ENCODE measurements around the gene DSCAML1.
"Not testable (repeated sequence)": the region's sequence is repeated elsewhere in the genome, so short reads cannot be mapped to it uniquely, and the experiment has no call there.

The DSCAML1 gene

DNA sequence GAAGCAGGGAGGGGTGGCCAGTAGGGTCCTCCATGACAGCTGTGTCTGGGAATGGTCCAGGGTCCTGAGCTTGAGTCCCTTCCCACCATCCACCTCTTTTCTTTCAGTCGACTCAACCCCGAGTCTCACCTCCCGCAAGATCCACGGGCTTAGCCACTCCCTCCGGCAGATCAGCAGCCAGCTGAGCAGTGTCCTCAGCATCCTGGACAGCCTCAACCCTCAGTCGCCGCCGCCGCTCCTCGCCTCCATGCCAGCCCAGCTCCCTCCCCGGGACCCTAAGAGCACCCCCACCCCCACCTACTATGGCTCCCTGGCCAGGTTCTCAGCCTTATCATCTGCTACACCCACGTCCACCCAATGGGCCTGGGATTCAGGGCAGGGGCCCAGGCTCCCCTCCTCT lies 387.5 kb downstream of the DSCAML1 start:
- no peak for DNase-seq (ENCODE audit: low spot score)

DNA sequence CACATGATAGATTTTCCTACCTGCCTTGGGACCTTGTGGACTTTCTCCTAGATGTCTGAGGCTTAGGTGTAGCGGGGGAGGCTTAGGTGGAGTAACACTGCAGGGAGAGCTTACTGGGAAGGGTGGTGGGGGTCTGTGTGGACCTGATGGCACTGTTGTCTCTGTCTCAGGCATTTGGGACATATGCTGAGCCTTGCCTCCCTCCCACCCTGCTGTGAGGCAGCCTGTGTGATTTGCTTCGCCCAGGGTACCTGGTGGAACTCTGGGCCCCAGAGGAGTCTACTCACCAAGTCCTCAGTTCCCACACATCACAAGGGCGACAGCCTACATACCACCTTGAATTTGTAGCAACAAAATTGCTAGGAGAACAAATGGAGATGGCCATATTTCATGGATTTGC lies 388.7 kb downstream of the DSCAML1 start:
- DNase-seq (ENCODE audit: low spot score): no peak

DNA sequence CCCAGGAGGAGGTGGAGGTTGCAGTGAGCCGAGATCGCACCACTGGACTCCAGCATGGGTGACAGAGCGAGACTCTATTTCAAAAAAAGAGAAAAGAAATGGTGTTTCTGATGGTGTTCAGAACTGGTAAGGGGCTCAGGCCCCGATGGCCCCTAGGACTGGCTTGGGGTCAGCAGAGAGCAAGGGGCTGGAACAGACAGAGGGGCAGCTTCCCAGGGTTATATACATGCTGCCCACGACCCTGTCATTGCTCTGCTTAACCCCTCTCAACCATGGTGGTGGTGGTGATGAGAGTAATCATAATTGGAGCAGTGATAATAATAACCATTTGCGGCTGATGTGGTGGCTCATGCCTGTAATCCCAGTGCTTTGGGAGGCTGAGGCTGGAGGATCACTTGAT lies 390.0 kb downstream of the DSCAML1 start:
- DNase-seq (ENCODE audit: low spot score): no peak

DNA sequence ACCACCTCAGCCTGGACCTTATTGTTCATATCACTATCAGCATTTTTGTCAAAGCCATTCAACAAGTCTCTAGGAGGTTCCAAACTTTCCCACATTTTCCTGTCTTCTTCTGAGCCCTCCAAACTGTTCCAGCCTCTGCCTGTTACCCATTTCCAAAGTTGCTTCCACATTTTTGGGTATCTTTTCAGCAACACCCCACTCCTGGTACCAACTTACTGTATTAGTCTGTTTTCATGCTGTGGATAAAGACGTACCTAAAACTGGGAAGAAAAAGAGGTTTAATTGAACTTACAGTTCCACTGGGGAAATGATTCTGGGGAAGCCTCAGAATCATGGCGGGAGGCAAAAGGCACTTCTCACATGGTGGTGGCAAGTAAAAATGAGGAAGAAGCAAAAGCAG lies 391.1 kb downstream of the DSCAML1 start:
- not testable (repeated sequence) for DNase-seq (ENCODE audit: low spot score)

DNA sequence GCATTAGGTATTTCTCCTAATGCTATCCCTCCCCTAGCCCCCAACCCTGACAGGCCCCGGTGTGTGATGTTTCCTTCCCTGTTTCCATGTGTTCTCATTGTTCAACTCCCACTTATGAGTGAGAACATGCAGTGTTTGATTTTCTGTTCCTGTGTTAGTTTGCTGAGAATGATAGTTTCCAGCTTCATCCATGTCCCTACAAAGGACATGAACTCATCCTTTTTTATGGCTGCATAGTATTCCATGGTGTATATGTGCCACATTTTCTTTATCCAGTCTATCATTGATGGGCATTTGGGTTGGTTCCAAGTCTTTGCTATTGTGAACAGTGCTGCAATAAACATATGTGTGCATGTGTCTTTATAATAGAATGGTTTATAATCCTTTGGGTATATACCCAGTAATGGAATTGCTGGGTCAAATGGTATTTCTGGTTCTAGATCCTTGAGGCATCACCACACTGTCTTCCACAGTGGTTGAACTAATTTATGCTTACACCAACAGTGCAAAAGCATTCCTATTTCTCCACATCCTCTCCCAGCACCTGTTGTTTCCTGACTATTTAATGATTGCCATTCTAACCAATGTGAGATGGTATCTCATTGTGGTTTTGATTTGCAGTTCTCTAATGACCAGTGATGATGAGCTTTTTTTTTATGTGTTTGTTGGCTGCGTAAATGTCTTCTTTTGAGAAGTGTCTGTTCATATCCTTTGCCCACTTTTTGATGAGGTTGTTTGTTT lies 397.7 kb downstream of the DSCAML1 start:
- DNase-seq (ENCODE audit: low spot score): not testable (repeated sequence)

DNA sequence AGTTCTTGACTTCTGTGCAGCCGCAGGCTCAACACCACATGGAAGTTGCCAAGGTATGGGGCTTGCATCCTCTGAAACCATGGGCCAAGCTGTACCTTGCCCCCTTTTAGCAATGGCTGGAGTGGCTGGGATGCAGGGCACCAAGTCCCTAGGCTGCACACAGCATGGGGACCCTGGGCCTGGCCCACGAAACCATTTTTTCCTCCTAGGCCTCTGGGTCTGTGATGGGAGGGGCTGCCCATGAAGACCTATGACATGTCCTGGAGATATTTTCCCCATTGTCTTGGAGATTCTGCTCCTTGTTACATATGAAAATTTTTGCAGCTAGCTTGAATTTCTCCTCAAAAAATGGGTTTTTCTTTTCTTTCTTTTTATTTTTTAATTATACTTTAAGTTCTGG lies 398.4 kb downstream of the DSCAML1 start:
- DNase-seq (ENCODE audit: low spot score): not testable (repeated sequence)

DNA sequence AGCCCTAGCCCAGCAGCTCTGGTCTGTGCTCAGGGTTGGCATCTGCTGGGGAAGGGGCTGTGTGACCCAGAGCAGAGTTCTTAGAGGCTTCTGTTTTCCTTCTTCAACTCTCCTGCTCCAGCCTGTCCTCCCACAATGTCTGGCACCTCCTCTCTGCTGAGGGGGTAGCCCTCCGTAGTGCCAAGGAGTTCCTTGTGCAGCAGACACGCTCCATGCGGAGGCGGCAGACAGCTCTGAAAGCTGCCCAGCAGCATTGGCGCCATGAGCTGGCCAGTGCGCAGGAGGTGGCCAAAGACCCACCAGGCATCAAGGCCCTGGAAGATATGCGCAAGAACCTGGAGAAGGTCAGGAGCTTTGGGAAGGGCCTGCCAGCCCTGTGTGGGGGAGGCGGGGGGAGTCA lies 400.0 kb downstream of the DSCAML1 start:
- DNase-seq (ENCODE audit: low spot score): no peak

DNA sequence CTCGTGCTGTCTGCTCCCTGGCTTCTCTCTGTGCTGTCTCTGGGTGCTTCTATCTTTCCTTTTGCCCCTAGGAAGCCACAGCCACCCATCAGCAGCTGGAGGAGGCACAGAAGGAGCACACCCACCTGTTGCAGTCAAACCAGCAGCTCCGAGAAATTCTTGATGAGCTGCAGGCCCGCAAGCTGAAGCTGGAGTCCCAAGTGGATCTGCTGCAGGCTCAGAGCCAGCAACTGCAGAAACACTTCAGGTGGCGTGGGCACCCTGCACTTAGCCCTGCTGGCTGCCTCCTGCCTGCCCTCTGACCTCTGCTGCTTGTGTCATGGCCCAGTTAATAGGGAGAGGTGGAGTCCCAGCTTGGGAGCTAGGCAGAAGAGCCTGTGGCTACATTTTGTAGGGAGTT lies 401.5 kb downstream of the DSCAML1 start:
- DNase-seq (ENCODE audit: low spot score): no peak

DNA sequence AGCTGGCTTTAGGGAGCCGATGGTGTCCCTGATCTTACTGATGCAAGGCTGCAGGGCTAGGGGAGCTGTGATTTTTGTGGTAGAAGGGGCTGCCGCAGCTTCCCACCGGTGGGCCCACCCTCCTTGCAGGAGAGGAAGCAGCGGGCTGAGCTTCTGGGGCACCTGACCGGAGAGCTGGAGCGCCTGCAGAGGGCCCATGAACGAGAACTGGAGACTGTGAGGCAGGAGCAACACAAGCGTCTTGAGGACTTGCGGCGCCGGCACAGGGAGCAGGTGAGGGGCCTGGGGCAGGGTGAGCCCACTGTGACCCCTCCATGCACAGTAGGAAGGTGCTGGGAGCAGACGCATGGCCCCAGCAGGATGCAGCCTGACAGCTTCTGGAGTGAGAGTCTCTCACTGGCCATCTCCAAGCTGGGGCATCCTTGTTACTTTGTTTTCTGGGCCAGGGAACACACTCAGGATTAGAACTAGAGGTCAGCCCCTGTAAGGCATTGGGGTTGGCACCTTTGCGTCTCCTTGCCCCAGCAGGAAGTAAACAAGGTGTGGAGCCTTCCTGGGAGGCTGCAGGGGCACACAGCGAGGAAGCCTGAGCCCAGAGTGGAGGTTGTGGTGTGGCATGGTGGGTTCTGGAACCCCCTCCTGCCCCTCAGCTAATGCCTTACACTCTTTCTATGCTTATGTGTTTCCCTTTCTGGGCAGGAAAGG lies 402.6 kb downstream of the DSCAML1 start:
- no peak for DNase-seq (ENCODE audit: low spot score)

DNA sequence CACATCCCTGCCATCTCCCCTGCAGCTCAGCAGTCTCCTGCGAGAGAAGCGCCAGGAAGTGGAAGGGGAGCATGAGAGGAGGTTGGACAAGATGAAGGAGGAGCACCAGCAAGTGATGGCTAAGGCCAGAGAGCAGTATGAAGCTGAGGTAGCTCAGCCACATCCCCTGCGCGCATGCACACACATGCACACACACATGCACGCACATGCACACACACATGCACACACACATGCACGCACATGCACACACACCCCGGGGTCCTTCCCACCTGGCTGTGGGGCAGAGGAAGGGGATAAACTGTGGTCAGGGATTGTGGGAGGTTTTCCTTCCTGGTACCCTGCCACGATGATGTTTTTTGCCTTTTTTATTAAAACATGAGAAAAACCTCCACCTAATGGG lies 404.0 kb downstream of the DSCAML1 start:
- no peak for DNase-seq (ENCODE audit: low spot score)

DNA sequence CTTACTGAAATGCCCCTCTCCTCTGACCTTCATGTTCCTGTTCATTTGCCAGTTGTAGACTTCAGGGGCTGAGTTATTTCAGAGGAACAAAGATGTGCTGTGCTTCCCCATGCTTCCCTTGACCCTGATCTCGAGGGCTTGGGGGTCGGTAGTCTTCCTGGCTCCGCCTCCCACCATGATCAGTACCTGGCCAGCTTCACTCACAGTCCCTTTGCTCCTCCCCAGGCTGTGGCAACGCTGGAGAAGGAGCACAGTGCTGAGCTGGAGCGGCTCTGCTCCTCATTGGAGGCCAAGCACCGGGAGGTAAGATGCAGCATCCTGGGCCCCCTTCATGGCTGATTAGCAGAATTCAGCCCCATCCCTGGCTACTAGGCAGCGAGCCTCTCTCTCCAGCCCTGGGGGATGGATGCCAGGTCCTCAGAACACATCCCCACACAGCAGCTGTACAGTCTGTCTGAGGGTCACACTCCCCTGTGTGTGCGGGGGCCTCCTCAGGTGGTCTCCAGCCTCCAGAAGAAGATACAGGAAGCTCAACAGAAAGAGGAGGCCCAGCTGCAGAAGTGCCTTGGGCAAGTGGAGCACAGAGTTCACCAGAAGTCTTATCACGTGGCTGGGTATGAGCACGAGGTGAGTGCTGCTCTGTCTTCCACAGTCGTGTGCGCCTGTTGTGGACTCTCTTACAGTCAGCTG lies 404.9 kb downstream of the DSCAML1 start:
- no peak for DNase-seq (ENCODE audit: low spot score)

DNA sequence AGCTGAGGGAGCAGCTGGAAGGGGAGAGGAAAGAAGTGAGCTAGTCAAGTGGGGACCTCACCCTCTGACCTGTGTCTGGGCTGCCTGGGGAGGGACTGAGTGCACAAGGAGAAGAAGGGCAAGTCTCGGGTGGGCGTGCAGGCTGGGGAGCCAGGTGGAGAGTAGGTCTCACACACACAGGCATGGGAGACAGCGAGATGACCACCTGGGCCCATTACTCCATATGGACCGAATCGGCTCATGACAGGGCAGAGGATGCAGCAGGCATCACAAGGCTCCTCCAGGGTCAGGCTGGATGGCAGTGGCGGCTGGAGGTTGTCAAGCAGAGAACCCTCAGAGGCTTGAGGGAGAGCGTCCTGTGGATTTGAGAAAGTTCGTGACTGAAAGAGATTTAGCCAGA lies 405.8 kb downstream of the DSCAML1 start:
- DNase-seq (ENCODE audit: low spot score): no peak

DNA sequence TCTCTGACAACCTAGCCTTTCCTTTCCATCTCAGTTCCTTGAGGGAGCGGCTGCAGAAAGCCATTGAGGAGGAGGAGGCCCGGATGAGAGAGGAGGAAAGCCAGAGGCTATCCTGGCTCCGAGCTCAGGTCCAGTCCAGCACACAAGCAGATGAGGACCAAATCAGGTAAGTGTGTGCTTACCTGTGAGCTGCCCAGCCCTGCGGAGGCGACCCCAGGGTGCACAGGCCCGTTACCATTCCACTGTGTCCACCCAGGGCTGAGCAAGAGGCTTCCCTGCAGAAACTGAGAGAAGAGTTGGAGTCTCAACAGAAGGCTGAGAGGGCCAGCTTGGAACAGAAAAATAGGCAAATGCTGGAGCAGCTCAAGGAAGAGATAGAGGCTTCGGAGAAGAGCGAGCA lies 406.3 kb downstream of the DSCAML1 start:
- no peak for DNase-seq (ENCODE audit: low spot score)

DNA sequence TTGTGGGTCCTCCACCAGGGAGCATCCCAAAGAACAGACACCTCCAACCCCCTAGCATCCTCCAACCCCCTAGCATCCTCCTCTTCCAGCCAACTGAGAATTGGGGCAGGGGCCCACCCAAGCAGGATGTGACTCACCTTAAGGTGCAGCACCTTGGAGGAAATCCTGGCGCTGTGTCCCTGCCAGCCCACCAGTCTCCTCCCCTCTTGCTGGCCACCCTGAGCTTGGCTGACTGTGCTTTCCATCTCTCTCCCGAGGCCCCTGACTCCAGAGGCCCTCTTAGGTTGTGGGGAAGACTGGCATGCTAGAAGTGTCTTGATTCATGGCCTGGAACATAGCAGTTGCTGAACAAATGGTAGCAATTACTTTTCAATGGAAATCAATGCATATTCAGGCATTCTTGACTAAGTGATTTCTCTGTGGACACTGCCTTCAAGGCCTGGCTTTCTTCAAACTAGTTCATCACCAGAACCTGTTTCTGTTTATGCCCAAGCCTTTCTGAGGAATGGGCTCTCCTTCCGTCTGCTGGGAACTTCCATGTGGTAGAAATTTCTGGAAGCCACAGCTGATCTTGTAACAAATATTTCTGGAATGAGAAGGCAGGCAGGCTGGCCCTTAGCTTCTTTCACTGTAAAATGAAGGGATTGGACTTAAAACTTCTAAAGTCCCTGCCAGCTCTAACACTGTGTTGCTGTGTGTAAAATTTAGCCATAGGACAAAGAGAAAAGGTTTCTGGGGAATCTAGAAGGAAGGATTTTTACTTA lies 408.8 kb downstream of the DSCAML1 start:
- DNase-seq (ENCODE audit: low spot score): peak; percentile 87

DNA sequence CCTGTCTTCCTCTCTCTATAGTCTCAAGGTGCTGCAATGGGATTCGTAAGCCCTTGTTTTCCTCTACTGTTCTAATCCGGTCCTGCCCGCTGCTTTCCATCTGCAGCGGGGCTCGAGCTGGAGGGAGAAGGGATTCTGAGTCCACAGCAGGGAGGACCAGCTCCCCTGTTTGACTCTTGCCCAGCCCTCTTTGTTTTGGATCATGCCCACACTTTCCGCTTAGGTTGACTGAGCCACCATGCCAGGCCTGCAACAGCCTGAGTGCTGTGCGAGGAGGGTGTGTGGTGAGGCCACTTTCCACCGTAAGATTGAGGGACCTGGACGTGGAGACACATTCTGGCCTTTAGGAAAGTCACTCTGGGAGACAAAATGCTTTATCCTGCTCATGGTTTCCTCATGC lies 411.1 kb downstream of the DSCAML1 start:
- DNase-seq (ENCODE audit: low spot score): no peak

DNA sequence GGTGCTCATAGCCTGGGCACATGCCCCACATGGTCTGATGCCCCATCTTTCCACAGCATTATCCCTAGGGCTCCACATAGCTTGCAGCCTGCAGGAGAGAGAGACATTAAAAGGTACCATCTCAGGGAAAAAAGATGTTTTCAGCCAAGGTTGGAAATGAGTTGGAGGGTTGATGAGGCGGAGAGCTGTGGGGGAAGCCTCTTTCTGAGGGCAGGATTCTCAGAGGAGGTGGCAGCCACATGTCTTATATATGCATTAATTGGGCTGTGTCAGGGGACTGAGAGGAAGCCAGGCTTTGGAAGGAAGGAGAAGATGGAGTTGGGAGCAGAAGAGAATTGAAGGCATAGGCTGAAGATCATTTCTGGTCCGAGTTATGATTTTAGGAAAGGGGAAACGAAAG lies 411.5 kb downstream of the DSCAML1 start:
- DNase-seq (ENCODE audit: low spot score): no peak

DNA sequence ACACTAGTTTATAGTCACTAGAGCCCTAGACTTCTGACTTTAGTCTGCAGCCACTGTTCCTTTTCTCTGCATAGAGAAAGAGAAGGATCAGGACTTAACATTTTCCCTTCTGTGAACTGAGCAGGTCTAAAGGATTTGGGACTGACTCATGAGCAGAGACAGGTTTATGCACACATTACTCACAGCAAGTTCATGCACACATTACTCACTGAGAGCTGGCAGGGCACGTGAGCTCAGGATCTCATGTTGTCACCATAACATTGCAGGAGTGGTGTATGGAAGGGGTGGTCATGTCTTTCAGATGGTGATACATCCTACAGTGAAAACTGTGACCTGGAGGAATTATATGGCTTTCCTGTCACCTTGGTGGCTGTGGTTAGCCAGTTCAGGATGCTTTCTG lies 413.0 kb downstream of the DSCAML1 start:
- peak; percentile 81 for DNase-seq (ENCODE audit: low spot score)

DNA sequence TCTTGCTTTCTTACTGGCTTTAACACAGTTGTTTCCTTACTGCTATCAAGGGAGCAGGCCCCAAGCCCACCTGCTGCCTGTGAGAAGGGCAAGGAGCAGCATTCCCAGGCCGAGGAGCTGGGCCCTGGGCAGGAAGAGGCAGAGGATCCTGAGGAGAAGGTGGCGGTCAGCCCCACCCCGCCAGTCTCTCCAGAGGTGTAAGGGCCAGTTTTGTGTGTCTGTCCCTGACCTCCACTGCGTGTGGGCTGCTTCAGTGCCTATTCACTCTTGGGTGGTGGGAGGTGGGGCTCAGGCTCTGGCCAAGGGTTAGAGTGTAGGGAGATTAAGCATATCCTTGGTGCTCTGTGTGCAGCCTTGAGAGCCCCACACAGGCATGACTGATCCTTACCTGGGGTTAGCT lies 414.3 kb downstream of the DSCAML1 start:
- DNase-seq (ENCODE audit: low spot score): no peak

DNA sequence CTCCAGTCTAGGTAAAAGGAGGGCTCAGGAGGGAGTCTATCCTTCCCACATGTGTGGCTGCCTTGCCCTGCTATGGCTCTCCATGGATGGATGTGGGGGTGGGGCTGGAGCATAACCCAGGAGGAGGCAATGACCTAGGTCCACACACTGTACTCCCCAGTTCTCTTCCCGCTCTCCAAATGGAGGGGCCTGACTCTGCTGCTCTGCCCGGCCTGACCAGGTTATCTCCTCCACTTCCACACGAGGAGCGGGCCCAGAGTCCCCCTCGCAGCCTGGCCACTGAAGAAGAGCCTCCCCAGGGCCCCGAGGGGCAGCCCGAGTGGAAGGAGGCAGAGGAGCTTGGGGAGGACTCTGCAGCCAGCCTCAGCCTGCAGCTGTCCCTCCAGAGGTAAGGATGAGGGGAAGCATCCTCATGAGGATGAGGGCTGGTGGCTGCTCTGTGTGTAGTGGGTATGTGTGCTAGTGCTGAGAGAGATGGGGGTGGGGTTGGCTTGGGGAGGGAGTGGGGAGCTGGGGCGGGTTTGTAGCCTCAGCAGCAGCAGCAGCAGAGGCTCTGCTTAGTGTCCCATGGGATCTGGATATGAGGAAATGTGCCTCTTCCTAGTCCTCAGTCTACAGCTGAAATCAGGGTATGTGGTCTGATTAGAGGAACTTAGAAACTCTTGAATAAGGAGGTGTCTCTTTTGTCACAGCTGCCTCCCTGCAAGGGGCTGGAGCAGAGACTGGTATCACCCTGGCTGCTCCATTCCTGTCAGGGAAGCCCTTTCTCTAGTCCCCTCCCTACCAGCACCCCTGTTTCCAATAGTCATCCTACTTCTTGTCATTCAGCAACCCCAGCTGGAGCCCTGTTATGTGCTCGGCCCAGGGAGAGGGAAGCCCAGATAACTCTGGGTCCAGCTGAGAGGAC lies 415.3 kb downstream of the DSCAML1 start:
- no peak for DNase-seq (ENCODE audit: low spot score)

DNA sequence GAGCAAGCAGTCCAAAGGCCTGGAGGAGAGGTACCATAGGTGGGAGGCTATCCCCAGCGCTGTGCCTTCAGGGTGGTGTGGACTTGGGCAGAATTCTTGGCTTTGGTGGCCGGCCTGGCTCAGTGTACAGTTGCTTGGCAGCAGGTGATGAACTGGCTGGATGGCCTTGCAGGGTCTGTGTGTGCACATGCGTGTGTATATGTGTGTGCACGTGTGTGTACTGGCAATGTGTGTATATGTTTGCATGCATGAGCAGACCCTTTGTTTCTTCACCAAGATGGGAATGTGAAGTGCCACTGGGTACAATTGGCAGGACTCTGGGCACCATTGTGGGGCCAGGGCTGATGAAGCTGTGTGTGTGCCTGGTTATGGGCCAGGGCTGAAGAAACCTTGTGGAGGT lies 416.3 kb downstream of the DSCAML1 start:
- DNase-seq (ENCODE audit: low spot score): no peak
